ENCODE results near the gene RWDD3. TPM values are rescaled to one million over a fixed set of nuclear protein-coding genes. Genes with fewer than 3 reads are reported as not detected.

RWDD3 gene
- total and polyA plus RNA-seq, 10 of the 15 experiments (the other 5 are each of a cell fraction or from before 2014, with no cell fraction given) = 9.8 to 42.9 (median 21.4) TPM

DNA sequence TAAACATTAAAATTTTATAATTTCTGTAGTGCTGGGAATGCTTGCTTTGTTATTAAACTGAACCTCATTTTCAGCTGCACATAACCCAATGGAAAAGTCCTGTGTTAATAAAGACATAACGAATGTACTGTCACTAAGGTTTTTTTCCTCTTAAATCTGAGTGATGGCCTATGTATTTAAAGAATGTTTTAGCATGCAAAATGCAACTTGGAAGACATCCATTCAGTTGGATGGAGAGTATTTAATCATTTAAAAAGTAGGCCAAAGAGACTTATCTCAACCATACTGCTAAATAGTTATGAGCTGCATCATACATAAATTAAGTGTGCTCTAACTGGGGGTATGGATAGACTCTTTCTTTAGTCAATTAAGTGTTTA is 48.5 kb downstream of the RWDD3 start (continued):
- no peak for TF ChIP-seq ATF3 (IDR thresholded peaks at IDR 0.05; ENCODE audit: borderline replicate concordance, extremely low read depth, low read depth, low read length)
- TF ChIP-seq SKIL (IDR thresholded peaks at IDR 0.05; ENCODE audit: low read depth, poor library complexity, severe bottlenecking) = no peak
- TF ChIP-seq FOS (IDR thresholded peaks at IDR 0.05; ENCODE audit: borderline replicate concordance, extremely low read depth, insufficient read length) = no peak

DNA sequence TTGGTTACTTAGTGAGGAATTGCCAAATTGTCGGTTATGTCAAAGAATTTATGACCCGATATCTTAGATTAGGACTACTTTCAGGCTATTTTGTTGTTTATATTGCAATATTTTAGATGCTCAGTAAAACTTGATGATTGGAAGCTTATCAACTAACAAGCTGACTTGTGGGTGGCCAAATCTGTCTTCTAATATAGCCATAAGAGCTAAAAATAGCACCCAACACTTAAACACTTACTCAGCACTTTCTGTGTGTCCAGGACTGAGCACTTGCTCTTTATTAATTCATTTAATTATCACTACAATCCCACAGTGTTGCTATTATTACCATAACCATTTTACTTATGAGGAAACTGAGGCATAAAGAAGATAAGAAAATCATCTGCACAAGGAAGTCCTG is 50.4 kb downstream of the RWDD3 start:
- Histone ChIP-seq H3K9ac (ENCODE audit: control insufficient read depth, insufficient read depth, low read length) (no peak overlapping the region), H3K27ac (ENCODE audit: control insufficient read depth, insufficient read depth) (no peak overlapping the region), H3K4me1 (ENCODE audit: control insufficient read depth, insufficient read depth, low read length) (no peaks in the 10 kb centered on the region), H3K4me2 (ENCODE audit: control insufficient read depth, insufficient read depth) (no peak overlapping the region), H3K79me2 (ENCODE audit: control insufficient read depth, insufficient read depth, low read length) (no peaks in the 10 kb centered on the region), H4K20me1 (ENCODE audit: control insufficient read depth, insufficient read depth) (no peaks in the 10 kb centered on the region), H3K4me3 (no peak overlapping the region), H2AFZ (ENCODE audit: control insufficient read depth, low read depth, low read length) (no peak overlapping the region), H3K9me3 (replicated peaks; ENCODE audit: control insufficient read depth, insufficient read depth, low read length) (no peaks in the 10 kb centered on the region), H3K36me3 (ENCODE audit: control insufficient read depth in 2 of 2, insufficient read depth in 2 of 2, low read length in 1 of 2) (no peaks in the 10 kb centered on the region), H3K27me3 (replicated peaks in 1 of 2; ENCODE audit: control insufficient read depth in 2 of 2, insufficient read depth in 2 of 2, low read length in 1 of 2) (no peaks in the 10 kb centered on the region)
- SMC1A ChIA-PET (ENCODE audit: uncharacterized antibody, unreplicated experiment) = no interaction called here
- CTCF ChIA-PET = no interaction called here
- RAD21 ChIA-PET (ENCODE audit: unreplicated experiment) = no interaction called here
- BruUV-seq (replicated peaks) = no TSS peak
- in situ Hi-C loops (cut with MboI) (no loop called here), intact Hi-C loops (cut with micrococcal nuclease; ENCODE audit: unreplicated experiment) (no loop called here)
- DNase-seq (ENCODE audit: low read depth, low spot score) = no peak
- POLR2A ChIA-PET = no interaction called here
- no peak for ATAC-seq
- FAIRE-seq = no peak
- 68% methylated on average over 2 of the region's 2 CpGs for WGBS (ENCODE audit: insufficient coverage, insufficient replicate concordance, low lambda C conversion rate, missing lambda C conversion rate)
- TF ChIP-seq NR2C2 (IDR thresholded peaks at IDR 0.05; ENCODE audit: borderline replicate concordance, control insufficient read depth, insufficient read length, low read depth) (no peak), KAT2A (conservative IDR thresholded peaks at IDR 0.05; ENCODE audit: control insufficient read depth, low read depth, low read length) (no peak), LARP7 (IDR thresholded peaks at IDR 0.05) (no peak), RELA (IDR thresholded peaks at IDR 0.05; ENCODE audit: borderline replicate concordance, partially characterized antibody) (no peak), RBBP5 (conservative IDR thresholded peaks at IDR 0.05) (no peak), TAF1 (IDR thresholded peaks at IDR 0.05; ENCODE audit: borderline replicate concordance, low read depth, low read length) (no peak), BMI1 (IDR thresholded peaks at IDR 0.05; ENCODE audit: borderline replicate concordance) (no peak)
- TF ChIP-seq, protein P1, sequence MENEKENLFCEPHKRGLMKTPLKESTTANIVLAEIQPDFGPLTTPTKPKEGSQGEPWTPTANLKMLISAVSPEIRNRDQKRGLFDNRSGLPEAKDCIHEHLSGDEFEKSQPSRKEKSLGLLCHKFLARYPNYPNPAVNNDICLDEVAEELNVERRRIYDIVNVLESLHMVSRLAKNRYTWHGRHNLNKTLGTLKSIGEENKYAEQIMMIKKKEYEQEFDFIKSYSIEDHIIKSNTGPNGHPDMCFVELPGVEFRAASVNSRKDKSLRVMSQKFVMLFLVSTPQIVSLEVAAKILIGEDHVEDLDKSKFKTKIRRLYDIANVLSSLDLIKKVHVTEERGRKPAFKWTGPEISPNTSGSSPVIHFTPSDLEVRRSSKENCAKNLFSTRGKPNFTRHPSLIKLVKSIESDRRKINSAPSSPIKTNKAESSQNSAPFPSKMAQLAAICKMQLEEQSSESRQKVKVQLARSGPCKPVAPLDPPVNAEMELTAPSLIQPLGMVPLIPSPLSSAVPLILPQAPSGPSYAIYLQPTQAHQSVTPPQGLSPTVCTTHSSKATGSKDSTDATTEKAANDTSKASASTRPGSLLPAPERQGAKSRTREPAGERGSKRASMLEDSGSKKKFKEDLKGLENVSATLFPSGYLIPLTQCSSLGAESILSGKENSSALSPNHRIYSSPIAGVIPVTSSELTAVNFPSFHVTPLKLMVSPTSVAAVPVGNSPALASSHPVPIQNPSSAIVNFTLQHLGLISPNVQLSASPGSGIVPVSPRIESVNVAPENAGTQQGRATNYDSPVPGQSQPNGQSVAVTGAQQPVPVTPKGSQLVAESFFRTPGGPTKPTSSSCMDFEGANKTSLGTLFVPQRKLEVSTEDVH (IDR thresholded peaks at IDR 0.05; ENCODE audit: low read depth, partially characterized antibody) = no peak
- TF ChIP-seq, protein P2, sequence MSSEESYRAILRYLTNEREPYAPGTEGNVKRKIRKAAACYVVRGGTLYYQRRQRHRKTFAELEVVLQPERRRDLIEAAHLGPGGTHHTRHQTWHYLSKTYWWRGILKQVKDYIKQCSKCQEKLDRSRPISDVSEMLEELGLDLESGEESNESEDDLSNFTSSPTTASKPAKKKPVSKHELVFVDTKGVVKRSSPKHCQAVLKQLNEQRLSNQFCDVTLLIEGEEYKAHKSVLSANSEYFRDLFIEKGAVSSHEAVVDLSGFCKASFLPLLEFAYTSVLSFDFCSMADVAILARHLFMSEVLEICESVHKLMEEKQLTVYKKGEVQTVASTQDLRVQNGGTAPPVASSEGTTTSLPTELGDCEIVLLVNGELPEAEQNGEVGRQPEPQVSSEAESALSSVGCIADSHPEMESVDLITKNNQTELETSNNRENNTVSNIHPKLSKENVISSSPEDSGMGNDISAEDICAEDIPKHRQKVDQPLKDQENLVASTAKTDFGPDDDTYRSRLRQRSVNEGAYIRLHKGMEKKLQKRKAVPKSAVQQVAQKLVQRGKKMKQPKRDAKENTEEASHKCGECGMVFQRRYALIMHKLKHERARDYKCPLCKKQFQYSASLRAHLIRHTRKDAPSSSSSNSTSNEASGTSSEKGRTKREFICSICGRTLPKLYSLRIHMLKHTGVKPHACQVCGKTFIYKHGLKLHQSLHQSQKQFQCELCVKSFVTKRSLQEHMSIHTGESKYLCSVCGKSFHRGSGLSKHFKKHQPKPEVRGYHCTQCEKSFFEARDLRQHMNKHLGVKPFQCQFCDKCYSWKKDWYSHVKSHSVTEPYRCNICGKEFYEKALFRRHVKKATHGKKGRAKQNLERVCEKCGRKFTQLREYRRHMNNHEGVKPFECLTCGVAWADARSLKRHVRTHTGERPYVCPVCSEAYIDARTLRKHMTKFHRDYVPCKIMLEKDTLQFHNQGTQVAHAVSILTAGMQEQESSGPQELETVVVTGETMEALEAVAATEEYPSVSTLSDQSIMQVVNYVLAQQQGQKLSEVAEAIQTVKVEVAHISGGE (CRISPR knock-in tag; IDR thresholded peaks at IDR 0.05) = no peak
